ENCODE results near the gene TSPEAR.

GRCh38 chr21:44534688-44535087, 176.7 kb downstream of the TSPEAR start:
- no peak for TF ChIP-seq CTBP1 (IDR thresholded peaks at IDR 0.05; ENCODE audit: borderline replicate concordance)
- no peak for TF ChIP-seq SUZ12 (IDR thresholded peaks at IDR 0.05)
- no peak for TF ChIP-seq FOXA1 (IDR thresholded peaks at IDR 0.05)
- TF ChIP-seq SP1 (IDR thresholded peaks at IDR 0.05), result no peak
- TF ChIP-seq ELF4 (IDR thresholded peaks at IDR 0.05), result no peak
- no peak for TF ChIP-seq ZNF384 (IDR thresholded peaks at IDR 0.05)

Data from HEK293T (cell line).